Fibroblast of skin of abdomen (primary cell): ENCODE data around the gene IRF6.
A peak's percentile ranks its signal among the peaks of the same experiment; 100 is the strongest.

Experiments used
- DNase-seq: peaks from one replicate; pipeline ENCODE4 v3.0.0-alpha.2; 2013

Gene IRF6

GRCh38 chr1:209790286-209791193, 15.4 kb downstream of the IRF6 start:
- DNase-seq = peak; percentile 6

- no peak for DNase-seq
Measured at GRCh38 chr1:209789245-209789644, 16.7 kb downstream of the IRF6 start.

GRCh38 chr1:209787551-209787950, 18.4 kb downstream of the IRF6 start:
- DNase-seq = no peak

- DNase-seq = no peak
Measured at GRCh38 chr1:209786146-209786545, 19.8 kb downstream of the IRF6 start.

- no peak for DNase-seq
Measured at GRCh38 chr1:209785592-209785991, 20.4 kb downstream of the IRF6 start.

- peak; percentile 99 for DNase-seq
Measured at GRCh38 chr1:209784265-209785169, 21.4 kb downstream of the IRF6 start, which contains the start of gene C1orf74. TSS of gene C1orf74 (minus strand) at chr1:209784559. CDS start at chr1:209783634, 925 bp downstream.

GRCh38 chr1:209783386-209783785, 22.6 kb downstream of the IRF6 start:
- no peak for DNase-seq

GRCh38 chr1:209780268-209780667, 25.7 kb downstream of the IRF6 start:
- DNase-seq = no peak

- no peak for DNase-seq
Measured at GRCh38 chr1:209778102-209778501, 27.8 kb downstream of the IRF6 start.

GRCh38 chr1:209777587-209777986, 28.4 kb downstream of the IRF6 start:
- no peak for DNase-seq

- no peak for DNase-seq
Measured at GRCh38 chr1:209775678-209776077, 30.3 kb downstream of the IRF6 start.

GRCh38 chr1:209774592-209774991, 31.4 kb downstream of the IRF6 start:
- DNase-seq = no peak

GRCh38 chr1:209772126-209772525, 33.8 kb downstream of the IRF6 start:
- no peak for DNase-seq

GRCh38 chr1:209770636-209771415, 35.1 kb downstream of the IRF6 start:
- DNase-seq = no peak

GRCh38 chr1:209769971-209770370, 36.0 kb downstream of the IRF6 start:
- peak; percentile 13 for DNase-seq

- DNase-seq = peak; percentile 84
Measured at GRCh38 chr1:209769171-209769904, 36.6 kb downstream of the IRF6 start.

- no peak for DNase-seq
Measured at GRCh38 chr1:209768354-209768774, 37.6 kb downstream of the IRF6 start.

GRCh38 chr1:209767706-209768105, 38.2 kb downstream of the IRF6 start:
- no peak for DNase-seq

GRCh38 chr1:209767096-209767495, 38.8 kb downstream of the IRF6 start:
- DNase-seq = no peak

GRCh38 chr1:209766051-209766450, 39.9 kb downstream of the IRF6 start:
- no peak for DNase-seq

- no peak for DNase-seq
Measured at GRCh38 chr1:209761011-209761635, 44.8 kb downstream of the IRF6 start.
